Omental fat pad (tissue), 4 donors: ENCODE data around the gene NME7. TPM values are rescaled to one million over a fixed set of nuclear protein-coding genes. Genes with fewer than 3 reads are reported as not detected.

ENCODE experiments used
- ATAC-seq: fragments of 150-250 bp; one replicate; pipeline ENCODE4 v1.9.1; 2016; ENCODE audit warnings: mild to moderate bottlenecking, moderate library complexity; ENCODE audit not compliant: low FRiP score
- DNase-seq: peaks from one replicate; pipeline ENCODE4 v3.0.0-alpha.2; 2019; ENCODE audit warnings: low spot score
- total RNA-seq, 4 donors: library from RNA; depleted of rRNA; stranded (reverse); fragments of >200 nt; gene quantifications; one replicate each; pipeline ENCODE4 v1.1.0, GENCODE V29; 2016
- TF ChIP-seq, protein P1 (sequence below), 3 donors: fragments of 450-650 bp; IDR thresholded peaks; one replicate each; pipeline ENCODE4 v1.5.1; 2016 to 2017; ENCODE audit warnings: antibody characterized with exemption in 3 of 3, mild to moderate bottlenecking in 3 of 3, moderate library complexity in 2 of 3

NME7 gene
- total RNA-seq, 4 donors from 2014 or later, result 9.0 to 16.8 (median 9.3) TPM

DNA sequence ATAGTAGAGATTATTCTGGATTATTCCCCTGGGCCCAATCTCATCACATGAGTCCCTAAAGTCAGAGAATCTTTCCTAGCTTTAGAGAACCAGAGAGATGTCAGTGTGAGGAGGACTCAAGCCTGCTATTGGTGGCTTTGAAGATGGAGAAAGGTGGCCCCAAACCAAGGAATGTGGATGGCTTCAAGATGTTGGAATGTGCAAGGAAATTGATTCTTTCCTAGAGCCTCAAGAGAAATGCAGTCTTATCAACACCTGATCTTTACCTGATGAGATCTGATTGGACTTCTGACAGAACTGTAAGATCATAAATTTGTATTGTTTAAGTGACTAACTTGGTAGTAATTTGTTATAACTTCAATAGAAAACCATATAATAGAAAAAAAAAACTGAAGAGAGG, 51.0 kb downstream of the NME7 start:
- no peak for DNase-seq
- ATAC-seq, result no peak
- TF ChIP-seq, protein P1, sequence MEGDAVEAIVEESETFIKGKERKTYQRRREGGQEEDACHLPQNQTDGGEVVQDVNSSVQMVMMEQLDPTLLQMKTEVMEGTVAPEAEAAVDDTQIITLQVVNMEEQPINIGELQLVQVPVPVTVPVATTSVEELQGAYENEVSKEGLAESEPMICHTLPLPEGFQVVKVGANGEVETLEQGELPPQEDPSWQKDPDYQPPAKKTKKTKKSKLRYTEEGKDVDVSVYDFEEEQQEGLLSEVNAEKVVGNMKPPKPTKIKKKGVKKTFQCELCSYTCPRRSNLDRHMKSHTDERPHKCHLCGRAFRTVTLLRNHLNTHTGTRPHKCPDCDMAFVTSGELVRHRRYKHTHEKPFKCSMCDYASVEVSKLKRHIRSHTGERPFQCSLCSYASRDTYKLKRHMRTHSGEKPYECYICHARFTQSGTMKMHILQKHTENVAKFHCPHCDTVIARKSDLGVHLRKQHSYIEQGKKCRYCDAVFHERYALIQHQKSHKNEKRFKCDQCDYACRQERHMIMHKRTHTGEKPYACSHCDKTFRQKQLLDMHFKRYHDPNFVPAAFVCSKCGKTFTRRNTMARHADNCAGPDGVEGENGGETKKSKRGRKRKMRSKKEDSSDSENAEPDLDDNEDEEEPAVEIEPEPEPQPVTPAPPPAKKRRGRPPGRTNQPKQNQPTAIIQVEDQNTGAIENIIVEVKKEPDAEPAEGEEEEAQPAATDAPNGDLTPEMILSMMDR (IDR thresholded peaks at IDR 0.05), result no peak

GRCh38 chr1:169312084-169312954, 55.3 kb downstream of the NME7 start:
- DNase-seq (no peak), ATAC-seq (no peak)
- TF ChIP-seq, protein P1 (IDR thresholded peaks at IDR 0.05), result no peak

DNA sequence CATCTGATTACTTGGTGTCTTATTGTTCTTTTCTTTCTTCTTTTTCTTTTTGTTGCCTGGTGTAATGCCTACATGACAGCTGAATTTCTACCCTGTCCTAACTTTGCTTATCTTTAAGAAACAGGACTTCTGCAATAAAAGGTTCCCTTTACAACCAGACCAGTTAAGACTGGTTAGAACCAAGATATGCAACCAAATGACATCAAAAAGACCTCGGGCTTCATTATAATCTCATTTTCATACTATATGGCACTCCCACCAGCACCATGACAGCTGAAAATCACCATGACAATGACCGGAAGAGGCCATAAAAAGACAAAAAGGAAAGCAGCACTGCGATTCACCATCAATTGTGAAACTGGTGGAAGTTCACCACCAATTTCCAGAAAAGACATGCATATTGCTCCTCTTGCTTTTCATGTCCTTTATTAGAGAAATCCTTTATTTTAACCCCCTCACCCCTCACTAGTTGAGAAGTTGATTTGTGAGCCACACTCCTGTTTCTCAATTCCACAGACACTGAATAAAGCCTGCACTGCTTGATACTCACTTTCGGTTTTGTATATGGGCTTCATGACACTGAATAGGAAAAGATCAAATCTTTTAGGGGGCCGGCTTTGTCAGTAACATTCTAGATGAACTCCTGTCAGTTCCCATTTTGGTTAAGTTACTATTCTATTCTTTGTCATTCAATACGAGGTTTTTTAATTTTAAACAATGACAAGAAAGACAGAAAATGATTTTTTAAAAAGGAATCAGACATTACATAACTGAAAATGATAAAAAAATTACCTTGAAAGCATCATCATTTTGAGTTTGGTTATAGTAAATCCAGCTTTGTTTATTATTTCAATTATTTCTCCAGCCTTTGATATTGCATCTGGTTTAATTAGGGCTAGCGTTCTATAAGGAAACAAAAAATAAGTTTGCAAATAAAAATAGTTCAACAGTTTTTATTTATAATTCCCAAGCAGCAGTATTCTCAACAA, 58.1 kb downstream of the NME7 start:
- TF ChIP-seq, protein P1 (IDR thresholded peaks at IDR 0.05), result no peak
- no peak for ATAC-seq

DNA sequence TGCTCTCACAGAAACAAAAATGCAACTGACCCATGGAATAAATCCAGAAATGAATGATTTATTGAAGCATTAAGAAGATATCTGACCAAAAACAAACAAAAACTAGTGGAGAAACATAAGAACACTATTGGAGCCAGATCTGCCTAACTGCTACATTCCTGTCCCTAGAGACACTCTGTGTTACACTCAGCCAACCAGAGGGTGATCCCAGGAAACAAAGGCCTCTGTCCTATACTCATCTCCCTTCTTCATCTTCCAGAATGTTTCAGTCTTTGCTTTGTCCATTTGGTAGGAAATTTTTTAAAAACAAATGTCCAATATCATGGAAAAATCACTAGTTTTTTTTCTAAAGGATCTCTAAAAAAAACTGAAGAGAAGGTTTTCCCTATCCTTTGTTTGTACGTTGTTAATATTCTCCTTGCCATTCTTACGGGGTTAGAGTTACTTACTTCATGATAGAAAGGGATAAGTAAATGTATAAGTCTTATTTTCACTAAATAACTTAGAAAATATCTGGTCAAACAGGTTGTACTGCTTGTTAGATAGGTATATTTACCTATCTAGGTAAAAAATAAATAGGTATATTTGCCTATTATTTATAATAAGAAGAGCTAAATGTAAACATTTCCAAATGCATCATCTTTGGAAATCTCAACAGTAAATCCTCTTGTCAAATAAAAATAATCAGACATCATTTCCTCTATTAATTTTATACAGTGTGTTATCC, 59.1 kb downstream of the NME7 start:
- DNase-seq (no peak), ATAC-seq (no peak)

More for the DNA sequence above, 58.1 kb downstream of the NME7 start:
- no peak for DNase-seq

GRCh38 chr1:169307176-169307575, 60.4 kb downstream of the NME7 start:
- TF ChIP-seq, protein P1 (IDR thresholded peaks at IDR 0.05), result no peak
- DNase-seq (no peak), ATAC-seq (no peak)

More for the DNA sequence above, 59.1 kb downstream of the NME7 start:
- TF ChIP-seq, protein P1 (IDR thresholded peaks at IDR 0.05), result no peak

- DNase-seq (no peak), ATAC-seq (no peak)
- TF ChIP-seq, protein P1 (IDR thresholded peaks at IDR 0.05), result no peak
These were observed 61.6 kb downstream of the NME7 start for GRCh38 chr1:169305948-169306347.
